Suppressor macrophage (primary cell): ENCODE measurements around the gene PPP6R2.

ENCODE experiments used
- DNase-seq, 4 experiments: peaks; one replicate each; pipeline ENCODE4 v3.0.0-alpha.2; 2020 to 2022

The PPP6R2 gene

DNA sequence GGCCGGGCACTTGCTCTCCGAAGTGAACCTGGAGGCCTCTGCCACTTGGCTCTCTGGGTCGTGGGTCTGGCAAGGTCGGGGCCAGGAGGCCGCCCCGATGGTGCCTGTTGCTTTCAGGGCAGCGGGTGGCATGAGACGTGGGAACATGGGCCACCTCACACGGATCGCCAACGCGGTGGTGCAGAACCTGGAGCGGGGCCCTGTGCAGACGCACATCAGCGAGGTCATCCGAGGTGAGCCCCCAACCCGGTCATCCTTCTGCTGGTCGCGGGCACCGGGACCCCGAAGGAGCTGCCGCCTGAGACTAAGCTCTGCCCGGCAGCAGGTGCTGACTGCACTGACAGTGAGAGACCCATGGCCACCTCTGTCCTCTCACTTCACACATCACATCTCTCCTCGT, 91.7 kb downstream of the PPP6R2 start:
- DNase-seq: no peak

GRCh38 chr22:50435291-50436014, 92.3 kb downstream of the PPP6R2 start:
- DNase-seq: no peak

GRCh38 chr22:50436015-50436830, 93.1 kb downstream of the PPP6R2 start:
- DNase-seq: no peak

DNA sequence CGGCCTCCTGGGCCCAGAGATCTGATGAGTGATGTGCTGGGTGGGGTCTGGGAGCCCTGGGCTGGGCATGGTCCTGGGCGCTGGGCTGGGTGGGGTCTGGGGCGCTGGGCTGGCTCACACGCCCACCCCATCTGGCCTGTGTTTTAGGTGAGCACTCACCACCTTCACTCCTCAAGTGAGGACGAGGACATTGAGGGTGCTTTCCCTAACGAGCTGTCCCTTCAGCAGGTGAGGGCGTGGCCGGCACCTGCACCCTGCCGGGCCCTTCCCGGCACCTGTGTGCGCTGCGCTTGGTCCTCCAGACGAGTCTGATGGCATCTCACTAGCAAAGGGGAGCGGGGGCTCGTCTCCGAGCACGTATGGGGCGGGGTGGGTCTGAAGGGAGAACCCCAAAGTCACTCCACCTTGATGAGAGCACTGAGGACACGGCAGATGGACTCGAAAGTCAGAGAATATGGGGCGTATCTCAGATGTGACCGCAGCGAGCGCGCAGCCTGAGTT, 93.8 kb downstream of the PPP6R2 start:
- no peak for DNase-seq

DNA sequence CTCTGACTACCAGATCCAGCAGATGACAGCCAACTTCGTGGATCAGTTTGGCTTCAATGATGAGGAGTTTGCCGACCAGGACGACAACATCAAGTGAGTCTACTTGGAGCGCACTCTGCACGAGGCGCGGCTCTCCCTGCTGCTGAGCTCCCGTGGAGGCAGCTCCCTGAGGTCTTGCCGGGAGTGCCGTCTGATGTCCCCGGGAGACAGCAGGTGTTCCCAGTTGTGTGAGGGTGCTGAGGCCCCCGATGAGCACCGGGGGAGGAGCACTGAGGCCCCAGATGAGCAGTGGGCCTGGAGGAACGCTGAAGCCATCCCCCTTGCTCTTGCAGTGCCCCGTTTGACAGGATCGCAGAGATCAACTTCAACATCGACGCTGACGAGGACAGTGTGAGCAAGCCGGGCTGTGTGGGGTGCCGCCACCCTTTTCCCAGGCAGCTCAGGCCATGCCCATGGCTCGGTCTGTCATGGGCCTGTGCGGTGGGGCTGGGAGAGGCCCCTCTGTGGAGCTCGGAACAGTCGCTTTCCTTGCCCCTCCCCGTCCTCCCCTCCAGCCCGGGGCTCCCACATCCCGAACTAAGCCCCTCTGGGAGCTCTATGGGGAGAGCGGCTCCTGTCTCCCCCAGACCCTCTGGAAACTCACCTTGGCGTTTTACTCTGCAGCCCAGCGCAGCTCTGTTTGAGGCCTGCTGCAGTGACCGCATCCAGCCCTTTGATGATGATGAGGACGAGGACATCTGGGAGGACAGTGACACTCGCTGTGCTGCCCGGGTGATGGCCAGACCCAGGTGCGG, 94.6 kb downstream of the PPP6R2 start:
- no peak for DNase-seq

DNA sequence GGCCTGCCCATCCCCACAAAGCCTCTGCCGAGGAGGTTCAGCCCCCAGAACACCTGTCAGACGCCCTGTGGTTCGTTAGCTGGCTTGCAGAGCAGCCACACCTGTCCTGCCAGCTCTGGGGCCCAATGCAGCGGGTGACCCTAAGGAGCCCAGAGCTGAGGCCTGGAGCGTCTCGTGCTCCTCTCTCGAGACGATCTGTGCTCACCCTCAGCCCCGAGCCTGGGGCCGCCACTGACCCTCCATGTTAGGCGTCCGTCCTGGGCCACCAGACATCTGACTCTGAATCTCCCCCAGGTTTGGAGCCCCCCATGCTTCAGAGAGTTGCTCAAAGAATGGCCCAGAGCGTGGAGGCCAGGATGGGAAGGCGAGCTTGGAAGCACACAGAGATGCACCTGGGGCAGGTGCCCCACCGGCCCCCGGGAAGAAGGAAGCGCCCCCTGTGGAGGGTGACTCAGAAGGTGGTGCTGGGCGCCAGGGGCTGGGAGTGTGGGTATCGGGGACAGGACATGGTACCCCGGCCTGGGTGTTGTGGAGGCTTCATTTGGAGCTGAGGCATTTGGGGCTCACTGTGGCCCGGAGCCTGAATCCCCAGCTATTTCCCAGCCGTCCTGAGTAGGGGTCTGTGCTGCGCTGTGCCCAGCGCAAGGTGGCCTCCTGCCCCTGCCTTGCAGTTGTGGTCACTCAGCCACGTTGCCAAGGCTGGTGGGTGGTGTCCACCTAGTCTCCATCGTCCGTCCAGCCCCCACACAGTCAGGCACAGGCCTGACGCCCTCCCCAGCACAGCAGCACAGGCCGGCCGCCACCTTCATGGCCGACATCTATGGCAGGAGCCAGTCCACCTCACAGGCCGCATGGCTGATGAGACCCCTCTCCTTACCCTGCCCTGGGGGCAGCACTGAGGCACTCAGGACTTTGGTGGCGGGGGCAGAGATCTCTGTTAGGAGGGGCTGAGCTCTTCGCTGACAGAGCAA, 95.5 kb downstream of the PPP6R2 start:
- DNase-seq: no peak

- DNase-seq: peak in 1 of 4 experiments; percentile 18
Measured at GRCh38 chr22:50439314-50439870, 96.3 kb downstream of the PPP6R2 start.

DNA sequence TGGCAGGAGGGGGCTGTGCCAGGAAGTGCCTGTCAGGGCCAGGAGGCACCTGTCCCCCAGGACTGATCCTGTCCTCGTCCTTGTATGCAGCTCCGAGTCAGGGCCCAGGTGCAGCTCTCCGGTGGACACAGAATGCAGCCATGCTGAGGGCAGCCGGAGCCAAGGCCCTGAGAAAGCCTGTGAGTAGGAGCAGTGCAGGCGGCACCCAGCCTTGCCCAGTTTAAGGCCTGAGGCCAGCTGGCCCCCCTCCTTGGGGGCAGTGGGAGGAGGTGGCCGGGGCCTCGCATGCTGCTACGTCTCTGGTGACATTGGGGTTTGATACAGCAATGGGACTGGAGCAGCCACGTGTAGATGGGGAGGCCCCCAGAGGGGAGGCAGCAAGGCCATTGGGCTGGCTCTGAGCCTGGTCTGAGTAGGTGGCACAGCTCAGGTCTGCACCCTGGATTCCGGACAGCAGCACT, 96.8 kb downstream of the PPP6R2 start:
- DNase-seq: no peak

DNA sequence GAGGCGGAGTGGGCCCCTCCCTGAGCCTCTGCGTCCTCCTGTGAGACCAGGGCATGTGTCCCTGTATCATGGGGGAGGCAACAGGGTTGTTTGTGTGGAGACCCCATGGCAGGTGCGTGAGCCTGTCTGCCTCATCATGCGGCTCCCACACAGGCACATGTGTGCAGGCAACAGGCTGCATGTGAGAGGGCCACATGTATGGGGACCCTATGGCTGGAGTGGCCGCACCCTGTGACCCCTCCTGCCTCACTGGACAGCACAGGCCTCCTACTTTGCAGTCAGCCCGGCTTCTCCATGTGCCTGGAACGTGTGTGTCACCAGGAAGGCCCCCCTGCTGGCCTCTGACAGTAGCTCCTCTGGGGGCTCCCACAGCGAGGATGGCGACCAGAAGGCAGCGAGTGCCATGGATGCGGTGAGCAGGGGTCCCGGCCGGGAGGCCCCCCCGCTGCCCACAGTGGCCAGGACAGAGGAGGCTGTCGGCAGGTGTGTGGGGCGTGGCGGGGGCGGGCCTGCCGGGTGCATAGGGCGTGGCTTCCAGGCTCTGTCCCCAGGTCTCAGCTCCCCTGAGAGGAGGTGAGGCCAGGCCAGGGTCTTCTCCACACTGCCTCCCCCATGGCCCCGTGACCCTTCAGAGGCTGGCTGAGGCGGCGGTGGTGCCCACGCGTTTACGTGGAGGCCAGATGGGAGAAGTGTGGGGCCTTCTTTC, 97.6 kb downstream of the PPP6R2 start:
- no peak for DNase-seq

- no peak for DNase-seq
Measured at GRCh38 chr22:50441428-50441993, 98.4 kb downstream of the PPP6R2 start.

DNA sequence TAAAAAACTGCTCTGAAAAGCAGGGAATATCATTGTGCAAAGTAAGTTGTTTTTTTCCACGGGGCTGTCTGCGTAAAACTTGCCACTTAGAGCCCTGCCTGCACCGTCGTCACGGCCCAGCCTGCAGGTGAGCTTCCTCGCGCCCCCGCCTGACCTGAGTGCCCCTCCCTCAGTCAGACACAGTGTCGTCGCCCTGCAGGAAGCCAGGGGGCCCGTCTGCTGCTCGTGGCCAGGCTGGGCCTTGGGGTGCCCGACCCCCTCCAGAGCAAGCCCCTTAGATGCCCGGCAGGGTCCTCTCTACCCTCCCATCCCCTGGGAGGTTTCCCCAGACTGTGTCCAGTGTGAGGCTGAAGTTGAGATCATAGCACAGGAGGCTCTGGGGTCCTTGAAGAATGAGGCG, 100.1 kb downstream of the PPP6R2 start:
- no peak for DNase-seq

DNA sequence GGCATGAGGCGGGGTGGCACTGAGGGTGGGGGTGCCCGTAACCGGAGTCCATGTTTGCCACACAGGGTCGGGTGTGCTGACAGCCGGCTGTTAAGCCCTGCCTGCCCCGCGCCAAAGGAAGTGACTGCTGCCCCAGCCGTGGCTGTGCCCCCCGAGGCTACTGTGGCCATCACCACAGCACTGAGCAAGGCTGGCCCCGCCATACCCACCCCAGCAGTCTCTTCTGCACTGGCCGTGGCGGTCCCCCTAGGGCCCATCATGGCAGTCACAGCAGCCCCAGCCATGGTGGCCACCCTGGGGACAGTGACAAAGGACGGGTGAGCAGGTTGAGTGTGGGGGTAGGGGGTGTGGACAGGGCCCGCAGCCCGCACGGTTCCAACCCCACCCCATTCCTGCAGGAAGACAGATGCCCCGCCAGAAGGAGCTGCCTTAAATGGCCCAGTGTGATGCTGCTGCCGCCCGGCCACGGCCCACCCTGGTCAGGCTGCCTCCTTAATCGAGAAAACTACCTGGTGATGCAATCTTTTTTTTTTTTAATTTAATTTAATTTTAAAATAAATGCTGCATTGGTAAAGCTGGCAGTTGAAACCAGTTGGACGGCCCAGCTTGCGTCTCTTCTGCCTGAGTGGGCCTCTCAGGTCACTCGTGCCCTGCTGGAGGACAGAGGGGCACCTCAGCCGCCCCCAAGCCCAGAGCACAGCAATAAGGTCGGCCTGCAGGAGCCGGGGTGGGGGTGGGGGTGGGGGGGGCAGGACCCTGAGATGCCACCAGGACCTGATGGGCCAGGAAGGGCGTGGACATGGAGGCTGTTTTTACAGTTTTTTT, 100.9 kb downstream of the PPP6R2 start:
- DNase-seq: no peak

GRCh38 chr22:50444663-50445062, 101.5 kb downstream of the PPP6R2 start:
- no peak for DNase-seq

DNA sequence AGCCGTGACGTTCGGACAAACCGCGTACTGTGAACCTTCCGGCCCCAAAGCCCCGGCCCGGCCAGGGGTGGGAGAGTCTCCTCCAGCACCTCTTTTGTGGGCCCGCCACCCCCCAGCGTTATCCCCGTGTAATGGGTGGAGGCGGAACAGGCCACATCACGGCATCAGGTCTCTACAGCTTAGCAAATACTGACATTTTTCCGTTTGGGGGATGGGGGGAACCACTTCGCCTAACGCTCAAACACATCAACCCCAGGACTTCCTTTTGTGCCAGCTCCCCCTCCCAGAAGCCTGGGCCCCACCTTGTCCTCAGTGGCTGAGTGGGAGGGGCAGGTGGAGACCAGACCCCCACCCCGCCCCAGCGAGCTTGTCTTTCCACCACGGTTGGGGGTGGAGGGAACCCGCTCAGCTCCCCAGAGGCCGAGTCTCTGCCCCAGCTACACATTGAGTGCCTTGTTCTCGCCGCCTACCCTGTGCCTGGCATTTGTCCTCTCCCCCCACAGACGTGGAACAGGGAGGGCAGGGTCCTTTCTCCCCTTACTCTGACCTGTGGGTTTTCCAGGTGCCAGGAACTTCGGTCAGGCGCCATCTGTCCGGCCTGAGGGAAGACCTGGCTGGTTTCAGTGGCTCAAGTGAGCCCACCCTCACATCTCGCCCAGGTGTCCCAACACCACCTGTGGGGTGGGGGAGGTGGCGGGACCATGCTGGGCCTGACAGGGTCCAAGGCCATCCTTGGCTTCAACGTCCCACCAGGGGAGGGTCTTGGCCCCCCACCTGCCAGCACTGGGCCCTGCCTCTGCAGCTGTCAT, 102.1 kb downstream of the PPP6R2 start:
- DNase-seq: no peak

DNA sequence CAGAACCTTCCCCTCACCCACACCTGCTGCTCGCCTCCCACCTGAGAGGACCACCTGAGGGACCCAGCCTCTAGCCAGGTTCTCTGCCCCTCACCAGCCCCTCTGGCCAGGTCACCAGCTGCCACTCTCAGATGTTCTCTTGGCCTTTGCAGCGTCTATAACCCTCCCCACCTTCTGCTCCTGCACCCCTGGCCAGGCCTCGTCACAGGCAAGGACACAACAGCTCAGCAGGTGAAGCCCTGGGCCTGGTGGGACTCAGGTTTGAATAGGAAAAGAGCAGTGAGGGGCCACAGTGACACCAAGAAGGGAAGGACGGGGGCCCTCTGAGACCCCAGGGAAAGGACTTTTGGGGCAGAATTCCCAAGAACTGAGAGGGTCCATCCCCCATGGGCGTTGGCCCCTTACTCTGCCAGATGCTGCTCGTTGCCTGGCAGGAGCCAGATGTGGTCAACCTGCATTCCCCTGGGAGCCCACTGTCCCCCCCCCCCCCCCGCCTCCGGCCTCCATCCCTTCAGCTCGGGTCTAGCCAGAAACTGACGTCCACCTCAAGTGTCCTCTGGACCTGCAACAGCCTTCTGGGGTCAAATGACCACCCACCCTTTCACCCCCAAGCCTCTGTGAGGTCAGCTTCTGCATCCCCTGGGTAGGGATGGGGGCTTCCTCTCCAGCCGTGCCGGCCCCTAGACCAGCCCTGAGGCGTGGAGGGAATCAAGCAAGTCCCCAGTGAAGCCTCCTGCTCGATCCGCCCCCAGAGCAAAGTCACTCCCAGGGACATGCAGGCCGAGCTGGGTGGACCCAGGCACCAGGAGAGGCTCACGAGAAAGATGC, 103.0 kb downstream of the PPP6R2 start:
- no peak for DNase-seq

DNA sequence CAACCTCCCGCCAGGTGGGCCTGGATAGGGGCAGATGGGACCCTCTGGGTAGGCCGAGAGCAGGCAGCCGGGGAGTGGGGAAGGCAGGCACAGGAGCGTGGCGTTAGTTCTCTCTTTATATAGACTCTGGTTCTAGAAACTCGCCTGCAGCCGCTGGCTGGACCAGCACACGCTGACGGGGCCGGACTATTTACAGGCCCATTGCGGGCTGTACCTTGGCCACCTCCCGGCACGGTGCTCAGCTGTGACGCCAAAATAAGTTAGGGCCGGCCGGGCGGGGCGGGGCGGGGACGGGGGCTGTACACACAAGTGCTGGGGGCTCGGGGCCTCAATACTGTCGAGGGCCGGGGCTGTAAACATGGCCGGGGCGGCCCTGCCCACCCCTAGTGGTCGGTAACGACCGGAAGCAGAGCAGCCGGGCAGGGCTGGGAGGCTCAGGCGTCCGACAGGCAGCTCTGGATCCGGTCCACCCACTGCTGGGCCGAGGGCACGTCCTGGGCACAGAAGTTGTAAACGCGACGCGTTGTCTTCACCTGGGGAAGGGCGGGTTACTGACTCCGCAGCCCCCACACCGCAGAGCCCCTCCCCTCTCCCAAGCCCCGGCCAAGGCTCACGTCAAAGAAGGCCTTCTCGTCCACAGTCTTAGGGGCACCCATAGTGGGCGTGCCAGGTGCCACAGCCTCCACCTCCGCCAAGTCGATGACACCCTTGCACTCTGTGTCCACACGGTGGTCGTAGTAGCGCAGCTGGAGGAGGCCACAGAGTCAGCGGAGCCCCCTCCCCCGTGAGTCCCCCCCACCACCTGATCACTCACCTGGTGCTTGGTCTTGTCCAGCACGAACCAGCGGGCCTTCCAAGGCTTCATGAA, 103.8 kb downstream of the PPP6R2 start:
- DNase-seq: no peak
